ENCODE measurements around the gene TNRC6C. TPM values are rescaled to one million over a fixed set of nuclear protein-coding genes. Genes with fewer than 3 reads are reported as not detected.

TNRC6C gene
- total RNA-seq, 1 experiment from 2014 or later: 16.4 TPM

DNA sequence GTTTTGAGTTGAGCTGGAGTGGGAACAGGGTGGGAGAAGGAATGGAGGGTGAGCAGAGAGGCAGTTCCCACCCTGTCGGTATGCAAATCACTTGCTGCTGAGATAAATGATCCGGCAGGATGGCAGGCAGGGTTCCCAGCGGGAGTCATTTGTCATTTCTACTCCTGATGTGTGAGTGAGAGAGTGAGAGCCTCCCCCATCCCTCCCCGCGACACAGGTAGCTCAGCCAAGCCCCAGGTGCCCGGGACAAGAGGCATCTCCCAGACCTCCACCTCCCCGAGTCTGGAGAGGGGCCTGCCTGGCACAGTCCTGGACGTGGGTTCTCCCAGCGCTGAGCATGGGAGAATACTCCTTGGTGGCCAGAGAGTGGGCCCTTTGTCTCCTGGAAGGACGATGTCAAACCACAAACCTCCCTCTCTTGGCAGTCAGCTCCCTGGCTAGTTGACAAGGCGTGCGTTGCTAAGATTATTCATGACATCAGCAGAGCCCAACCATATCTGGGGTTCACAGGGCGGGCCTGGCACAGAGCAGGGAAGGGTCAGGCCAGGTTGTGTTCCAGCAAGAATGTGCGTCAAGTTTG lies 33.7 kb upstream of the TNRC6C start:
- Mint-ChIP-seq H3K27ac (ENCODE audit: low read depth, unreplicated experiment) (no peak overlapping the region), H3K4me1 (ENCODE audit: insufficient read depth, unreplicated experiment) (no peaks in the 10 kb centered on the region), H3K36me3 (ENCODE audit: insufficient read depth, unreplicated experiment) (no peaks in the 10 kb centered on the region), H3K4me3 (ENCODE audit: unreplicated experiment) (no peak overlapping the region), H3K27me3 (ENCODE audit: insufficient read depth, unreplicated experiment) (peaks cover 67% of the 10 kb centered on the region), H3K9me3 (ENCODE audit: unreplicated experiment) (no peaks in the 10 kb centered on the region)
- no peak for TF ChIP-seq CTCF (IDR thresholded peaks at IDR 0.05; ENCODE audit: unreplicated experiment)
- CTCF ChIA-PET: interaction anchor here (0.6 to 0.8 kb wide), 2 partner anchors 58 to 450 kb away, joined by 3 to 4 read pairs; no protein-coding TSS in a partner anchor
- POLR2A ChIA-PET: no interaction called here
- DNase-seq (ENCODE audit: unreplicated experiment): peak; percentile 22
- BruUV-seq (replicated peaks): no TSS peak
- intact Hi-C loops (cut with micrococcal nuclease): no loop called here

DNA sequence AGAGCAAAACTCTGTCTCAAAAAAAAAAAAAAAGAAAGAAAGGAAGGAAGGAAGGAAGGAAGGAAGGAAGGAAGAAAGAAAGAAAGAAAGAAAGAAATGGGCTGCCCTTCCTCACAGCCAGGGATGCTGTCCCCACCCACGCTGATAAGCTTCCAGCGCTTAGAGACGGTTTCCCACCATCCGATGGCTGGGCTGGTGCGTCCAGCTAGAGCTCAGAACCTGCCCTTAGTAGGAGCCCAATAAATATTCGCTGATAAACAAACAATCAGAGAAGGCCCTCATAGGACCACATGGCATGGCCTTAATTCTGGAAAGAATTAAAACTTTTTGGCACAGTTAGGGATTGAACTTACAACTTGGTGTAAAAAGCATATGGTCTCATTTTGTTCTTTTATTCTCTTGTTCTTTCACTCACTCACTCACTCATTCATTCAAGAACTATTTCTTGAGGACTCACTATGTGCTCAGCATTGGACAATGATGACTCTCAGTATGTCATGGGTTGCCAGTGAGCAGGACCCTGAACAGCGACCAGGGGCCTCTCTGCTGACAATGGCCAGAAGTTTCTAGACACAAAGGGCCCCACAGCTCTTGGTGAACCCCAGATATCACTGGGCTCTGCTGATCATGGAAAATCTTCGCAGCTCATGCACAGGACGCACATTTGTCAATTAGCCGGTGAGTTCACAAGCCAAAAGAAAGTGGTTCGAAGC lies 32.5 kb upstream of the TNRC6C start:
- Mint-ChIP-seq H3K36me3 (ENCODE audit: insufficient read depth, unreplicated experiment) (no peaks in the 10 kb centered on the region), H3K27me3 (ENCODE audit: insufficient read depth, unreplicated experiment) (peaks cover 78% of the 10 kb centered on the region), H3K27ac (ENCODE audit: low read depth, unreplicated experiment) (no peak overlapping the region), H3K4me1 (ENCODE audit: insufficient read depth, unreplicated experiment) (no peaks in the 10 kb centered on the region), H3K9me3 (ENCODE audit: unreplicated experiment) (no peaks in the 10 kb centered on the region), H3K4me3 (ENCODE audit: unreplicated experiment) (no peak overlapping the region)
- no peak for TF ChIP-seq CTCF (IDR thresholded peaks at IDR 0.05; ENCODE audit: unreplicated experiment)
- BruUV-seq (replicated peaks): no TSS peak
- DNase-seq (ENCODE audit: unreplicated experiment): no peak
- CTCF ChIA-PET: interaction anchor here (0.6 to 0.8 kb wide), 2 partner anchors 27 to 176 kb away, joined by 4 to 5 read pairs; no protein-coding TSS in a partner anchor
- POLR2A ChIA-PET: interaction anchor here (0.6 kb wide), 1 partner anchor 32 kb away, joined by 3 read pairs; no protein-coding TSS in a partner anchor
- intact Hi-C loops (cut with micrococcal nuclease): no loop called here

DNA sequence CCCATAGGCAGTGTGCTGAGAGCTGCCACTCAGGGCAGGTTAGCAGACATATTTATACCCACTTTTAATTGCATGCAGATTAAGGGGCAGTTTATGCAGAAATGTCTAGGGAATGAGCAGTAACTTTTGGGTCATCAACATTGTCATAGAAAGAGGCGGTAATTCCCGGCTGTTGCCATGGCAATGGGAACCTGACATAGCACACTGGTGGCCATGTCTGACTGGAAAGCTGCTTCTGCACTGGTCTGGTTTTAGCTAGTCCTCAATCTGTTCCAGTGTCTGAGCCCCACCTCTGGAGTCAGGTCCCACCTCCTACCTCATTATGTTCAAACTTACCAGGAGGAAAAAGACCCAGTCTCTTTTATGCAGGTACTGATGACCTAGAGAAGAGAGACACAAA lies 31.5 kb upstream of the TNRC6C start:
- H3K27ac Mint-ChIP-seq (ENCODE audit: low read depth, unreplicated experiment): no peak overlapping the region
- no peak overlapping the region for H3K4me3 Mint-ChIP-seq (ENCODE audit: unreplicated experiment)
- BruUV-seq (replicated peaks): no TSS peak
- no peaks in the 10 kb centered on the region for H3K4me1 Mint-ChIP-seq (ENCODE audit: insufficient read depth, unreplicated experiment)
- no peak for DNase-seq (ENCODE audit: unreplicated experiment)
- intact Hi-C loops (cut with micrococcal nuclease): no loop called here
- H3K27me3 Mint-ChIP-seq (ENCODE audit: insufficient read depth, unreplicated experiment): peaks cover 85% of the 10 kb centered on the region
- ChIA-PET CTCF (interaction anchor here (0.6 to 0.8 kb wide), 2 partner anchors 28 to 41 kb away, joined by 3 to 4 read pairs; no protein-coding TSS in a partner anchor), POLR2A (no interaction called here)
- no peaks in the 10 kb centered on the region for H3K36me3 Mint-ChIP-seq (ENCODE audit: insufficient read depth, unreplicated experiment)
- H3K9me3 Mint-ChIP-seq (ENCODE audit: unreplicated experiment): no peaks in the 10 kb centered on the region
- TF ChIP-seq CTCF (IDR thresholded peaks at IDR 0.05; ENCODE audit: unreplicated experiment): no peak

DNA sequence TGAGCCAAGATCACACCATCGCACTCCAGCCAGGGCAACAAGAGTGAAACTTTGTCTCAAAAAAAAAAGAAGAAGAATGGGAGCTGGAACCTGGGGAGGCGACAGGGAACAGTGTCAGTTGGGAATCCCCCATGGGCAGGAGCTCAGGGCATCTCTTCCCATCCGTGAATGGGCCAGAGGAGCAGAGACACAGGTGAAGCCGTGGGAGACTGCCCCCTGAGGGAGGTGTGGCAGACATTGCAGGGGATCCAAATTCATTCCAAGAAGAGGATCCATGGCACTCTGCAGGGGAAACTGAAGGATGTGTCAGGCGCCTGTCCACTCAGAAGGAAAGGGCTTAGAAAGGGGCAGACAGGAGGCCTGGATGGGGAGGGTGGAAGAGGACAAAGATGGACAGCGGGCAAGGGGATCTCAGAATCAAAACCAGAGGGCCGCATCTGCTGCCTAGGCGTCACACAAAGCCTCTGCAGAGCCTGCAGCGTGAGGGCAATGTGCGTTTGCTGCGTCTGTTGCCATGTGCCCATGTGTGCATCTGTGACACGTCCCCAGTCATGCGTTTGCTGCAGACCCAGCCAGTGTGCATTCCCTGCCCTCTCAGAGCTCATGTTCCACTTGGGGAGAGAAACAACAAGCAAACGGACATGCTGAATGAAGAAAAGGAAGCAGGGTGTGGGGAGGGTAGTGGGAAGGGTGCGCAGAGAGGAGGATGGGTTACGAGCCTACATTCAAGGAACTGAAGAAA lies 30.6 kb upstream of the TNRC6C start:
- CTCF ChIA-PET: interaction anchor here (0.6 kb wide), 1 partner anchor 42 kb away, joined by 3 read pairs; no protein-coding TSS in a partner anchor
- Mint-ChIP-seq H3K9me3 (ENCODE audit: unreplicated experiment) (no peaks in the 10 kb centered on the region), H3K27ac (ENCODE audit: low read depth, unreplicated experiment) (no peak overlapping the region), H3K27me3 (ENCODE audit: insufficient read depth, unreplicated experiment) (peaks cover 89% of the 10 kb centered on the region), H3K4me1 (ENCODE audit: insufficient read depth, unreplicated experiment) (no peaks in the 10 kb centered on the region), H3K4me3 (ENCODE audit: unreplicated experiment) (no peak overlapping the region), H3K36me3 (ENCODE audit: insufficient read depth, unreplicated experiment) (no peaks in the 10 kb centered on the region)
- TF ChIP-seq CTCF (IDR thresholded peaks at IDR 0.05; ENCODE audit: unreplicated experiment): no peak
- no peak for DNase-seq (ENCODE audit: unreplicated experiment)
- intact Hi-C loops (cut with micrococcal nuclease): no loop called here
- BruUV-seq (replicated peaks): no TSS peak
- POLR2A ChIA-PET: interaction anchor here (0.6 kb wide), 1 partner anchor 674 kb away, joined by 3 read pairs; no protein-coding TSS in a partner anchor
